ENCODE data around the gene STAM2.

GRCh38 chr2:152171718-152172117, 3.8 kb downstream of the STAM2 start:
- TF ChIP-seq CTCF (IDR thresholded peaks at IDR 0.05) (no peak), POLR2A (IDR thresholded peaks at IDR 0.05) (no peak)

All from adrenal gland (tissue), 5 donors.